HCT116 (cell line): ENCODE measurements around the gene PTPN1.

Experiments
- CEBPB ChIP-seq: IDR thresholded peaks from 2 replicates; pipeline ENCODE4 v1.6.1; 2012; ENCODE audit warnings: low read depth
- EZH2 ChIP-seq: fragments of 200-600 bp; sonication (generic); IDR thresholded peaks from 2 replicates; pipeline ENCODE4 v1.6.1; 2017; ENCODE audit warnings: antibody characterized with exemption, mixed run types
- JUND ChIP-seq: IDR thresholded peaks from 2 replicates; pipeline ENCODE4 v1.6.1; 2012
- MAX ChIP-seq: IDR thresholded peaks from 2 replicates; pipeline ENCODE4 v1.6.1; 2012
- POLR2A ChIP-seq: IDR thresholded peaks from 2 replicates; pipeline ENCODE4 v1.7.0; 2011; ENCODE audit warnings: borderline replicate concordance; ENCODE audit not compliant: insufficient read depth, insufficient read length; ENCODE audit errors: extremely low read depth
- POLR2AphosphoS5 ChIP-seq: IDR thresholded peaks from 2 replicates; pipeline ENCODE4 v1.6.1; 2011; ENCODE audit warnings: mild to moderate bottlenecking, low read depth, low read length, moderate library complexity
- SIN3A ChIP-seq: IDR thresholded peaks from 2 replicates; pipeline ENCODE4 v1.6.1; 2012; ENCODE audit warnings: low read depth
- TCF7L2 ChIP-seq: IDR thresholded peaks from 2 replicates; pipeline ENCODE4 v1.7.0; 2011; ENCODE audit warnings: borderline replicate concordance, inconsistent platforms; ENCODE audit not compliant: insufficient read depth, insufficient read length; ENCODE audit errors: extremely low read depth
- YY1 ChIP-seq: IDR thresholded peaks from 2 replicates; pipeline ENCODE4 v1.6.1; 2011; ENCODE audit warnings: low read length, low read depth, moderate library complexity, mild to moderate bottlenecking; ENCODE audit not compliant: insufficient replicate concordance; ENCODE audit errors: extremely low read depth
- ZNF274 ChIP-seq: fragments of 200-500 bp; sonication (Bioruptor generic); IDR thresholded peaks from 2 replicates; pipeline ENCODE4 v1.6.1; 2014; ENCODE audit warnings: mild to moderate bottlenecking, low read depth, low read length, inconsistent platforms
- TF ChIP-seq, protein P1 (sequence below), 3 experiments: fragments of 200-600 bp in 1 of 3; sonication (generic) in 1 of 3; IDR thresholded peaks in 2 of 3; conservative IDR thresholded peaks in 1 of 3; 2 replicates each; pipeline ENCODE4 v1.5.1; 2012 to 2017; ENCODE audit warnings: low read depth in 2 of 3, low read length in 2 of 3, antibody characterized with exemption in 1 of 3, borderline replicate concordance in 1 of 3, control low read depth in 1 of 3, mild to moderate bottlenecking in 1 of 3, mixed read lengths in 1 of 3, mixed run types in 1 of 3, moderate library complexity in 1 of 3; ENCODE audit not compliant: insufficient read depth in 1 of 3
- TF ChIP-seq, protein P2 (sequence below): IDR thresholded peaks from 2 replicates; pipeline ENCODE4 v1.6.1; 2012; ENCODE audit warnings: low read depth
- TF ChIP-seq, protein P3 (sequence below): IDR thresholded peaks from 2 replicates; pipeline ENCODE4 v1.6.1; 2012

DNA sequence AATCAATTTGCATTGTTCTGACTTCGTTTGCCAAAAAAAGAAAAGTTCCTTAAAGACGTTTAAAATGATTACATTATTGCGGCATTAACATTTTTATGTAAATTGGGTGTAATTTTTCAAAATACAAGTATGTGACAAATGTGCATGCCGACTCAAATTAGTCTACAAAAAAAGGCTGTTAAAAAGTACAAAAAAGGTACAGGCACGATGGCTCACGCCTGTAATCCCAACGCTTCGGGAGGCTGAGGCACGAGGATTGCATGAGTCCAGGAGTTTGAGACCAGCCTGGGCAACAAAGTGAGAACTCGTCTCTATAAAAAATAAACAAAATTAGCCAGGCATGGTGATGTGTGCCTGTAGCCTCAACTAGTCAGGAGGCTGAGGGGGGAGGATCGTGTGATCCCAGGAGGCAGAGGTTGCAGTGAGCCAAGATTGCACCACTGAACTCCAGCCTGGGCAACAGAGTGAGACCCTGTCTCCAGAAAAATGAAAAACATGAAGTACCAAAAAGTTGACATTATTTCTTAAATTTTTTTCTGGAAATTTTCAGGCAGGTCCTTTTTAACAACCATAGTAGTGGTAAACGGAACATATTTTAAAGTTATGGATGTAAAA, 90.2 kb downstream of the PTPN1 start:
- TF ChIP-seq, protein P1, sequence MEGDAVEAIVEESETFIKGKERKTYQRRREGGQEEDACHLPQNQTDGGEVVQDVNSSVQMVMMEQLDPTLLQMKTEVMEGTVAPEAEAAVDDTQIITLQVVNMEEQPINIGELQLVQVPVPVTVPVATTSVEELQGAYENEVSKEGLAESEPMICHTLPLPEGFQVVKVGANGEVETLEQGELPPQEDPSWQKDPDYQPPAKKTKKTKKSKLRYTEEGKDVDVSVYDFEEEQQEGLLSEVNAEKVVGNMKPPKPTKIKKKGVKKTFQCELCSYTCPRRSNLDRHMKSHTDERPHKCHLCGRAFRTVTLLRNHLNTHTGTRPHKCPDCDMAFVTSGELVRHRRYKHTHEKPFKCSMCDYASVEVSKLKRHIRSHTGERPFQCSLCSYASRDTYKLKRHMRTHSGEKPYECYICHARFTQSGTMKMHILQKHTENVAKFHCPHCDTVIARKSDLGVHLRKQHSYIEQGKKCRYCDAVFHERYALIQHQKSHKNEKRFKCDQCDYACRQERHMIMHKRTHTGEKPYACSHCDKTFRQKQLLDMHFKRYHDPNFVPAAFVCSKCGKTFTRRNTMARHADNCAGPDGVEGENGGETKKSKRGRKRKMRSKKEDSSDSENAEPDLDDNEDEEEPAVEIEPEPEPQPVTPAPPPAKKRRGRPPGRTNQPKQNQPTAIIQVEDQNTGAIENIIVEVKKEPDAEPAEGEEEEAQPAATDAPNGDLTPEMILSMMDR (IDR thresholded peaks at IDR 0.05 in 2 of 3, conservative IDR thresholded peaks at IDR 0.05 in 1 of 3; ENCODE audit: borderline replicate concordance in 1 of 3, insufficient read depth in 1 of 3, low read depth in 2 of 3, low read length in 2 of 3), result no peak
- no peak for TF ChIP-seq SIN3A
- no peak for TF ChIP-seq CEBPB
- no peak for TF ChIP-seq POLR2AphosphoS5
- no peak for TF ChIP-seq TCF7L2
- no peak for TF ChIP-seq POLR2A
- TF ChIP-seq, protein P2, sequence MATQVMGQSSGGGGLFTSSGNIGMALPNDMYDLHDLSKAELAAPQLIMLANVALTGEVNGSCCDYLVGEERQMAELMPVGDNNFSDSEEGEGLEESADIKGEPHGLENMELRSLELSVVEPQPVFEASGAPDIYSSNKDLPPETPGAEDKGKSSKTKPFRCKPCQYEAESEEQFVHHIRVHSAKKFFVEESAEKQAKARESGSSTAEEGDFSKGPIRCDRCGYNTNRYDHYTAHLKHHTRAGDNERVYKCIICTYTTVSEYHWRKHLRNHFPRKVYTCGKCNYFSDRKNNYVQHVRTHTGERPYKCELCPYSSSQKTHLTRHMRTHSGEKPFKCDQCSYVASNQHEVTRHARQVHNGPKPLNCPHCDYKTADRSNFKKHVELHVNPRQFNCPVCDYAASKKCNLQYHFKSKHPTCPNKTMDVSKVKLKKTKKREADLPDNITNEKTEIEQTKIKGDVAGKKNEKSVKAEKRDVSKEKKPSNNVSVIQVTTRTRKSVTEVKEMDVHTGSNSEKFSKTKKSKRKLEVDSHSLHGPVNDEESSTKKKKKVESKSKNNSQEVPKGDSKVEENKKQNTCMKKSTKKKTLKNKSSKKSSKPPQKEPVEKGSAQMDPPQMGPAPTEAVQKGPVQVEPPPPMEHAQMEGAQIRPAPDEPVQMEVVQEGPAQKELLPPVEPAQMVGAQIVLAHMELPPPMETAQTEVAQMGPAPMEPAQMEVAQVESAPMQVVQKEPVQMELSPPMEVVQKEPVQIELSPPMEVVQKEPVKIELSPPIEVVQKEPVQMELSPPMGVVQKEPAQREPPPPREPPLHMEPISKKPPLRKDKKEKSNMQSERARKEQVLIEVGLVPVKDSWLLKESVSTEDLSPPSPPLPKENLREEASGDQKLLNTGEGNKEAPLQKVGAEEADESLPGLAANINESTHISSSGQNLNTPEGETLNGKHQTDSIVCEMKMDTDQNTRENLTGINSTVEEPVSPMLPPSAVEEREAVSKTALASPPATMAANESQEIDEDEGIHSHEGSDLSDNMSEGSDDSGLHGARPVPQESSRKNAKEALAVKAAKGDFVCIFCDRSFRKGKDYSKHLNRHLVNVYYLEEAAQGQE, result no peak
- TF ChIP-seq, protein P3, sequence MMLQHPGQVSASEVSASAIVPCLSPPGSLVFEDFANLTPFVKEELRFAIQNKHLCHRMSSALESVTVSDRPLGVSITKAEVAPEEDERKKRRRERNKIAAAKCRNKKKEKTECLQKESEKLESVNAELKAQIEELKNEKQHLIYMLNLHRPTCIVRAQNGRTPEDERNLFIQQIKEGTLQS, result no peak
- no peak for TF ChIP-seq ZNF274
- TF ChIP-seq JUND, result no peak
- TF ChIP-seq EZH2, result no peak
- no peak for TF ChIP-seq YY1
- no peak for TF ChIP-seq MAX
